GM21717 (cell line): ENCODE data around the gene PPM1F.
"Not testable (repeated sequence)": the region's sequence is repeated elsewhere in the genome, so short reads cannot be mapped to it uniquely, and the experiment has no call there.

Experiments
- ATAC-seq: cut with Tn5 transposase; IDR thresholded peaks from one replicate; pipeline ENCODE4 v1.9.1; 2021; ENCODE audit warnings: mild to moderate bottlenecking, moderate library complexity; ENCODE audit not compliant: unreplicated experiment

PPM1F gene

DNA sequence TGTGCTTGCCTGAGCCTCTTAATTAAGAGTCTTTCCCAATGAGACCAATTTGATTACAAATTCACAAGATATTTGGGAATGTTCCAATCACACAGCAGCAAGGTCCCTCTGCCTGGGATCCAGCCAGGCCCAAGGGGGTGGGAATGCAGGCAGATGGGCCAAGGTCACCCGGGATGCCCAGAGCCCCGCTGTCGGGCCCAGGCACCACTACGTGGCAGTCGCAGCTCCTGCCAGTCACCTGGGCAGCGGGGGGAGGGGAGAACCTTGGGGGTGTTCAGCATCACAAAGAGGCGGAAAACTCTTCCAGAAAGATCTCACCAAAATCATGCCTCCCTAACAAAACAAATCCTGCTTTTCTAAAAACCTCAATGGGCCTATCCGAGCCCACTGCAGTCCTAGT, 30.9 kb downstream of the PPM1F start:
- ATAC-seq, result no peak

DNA sequence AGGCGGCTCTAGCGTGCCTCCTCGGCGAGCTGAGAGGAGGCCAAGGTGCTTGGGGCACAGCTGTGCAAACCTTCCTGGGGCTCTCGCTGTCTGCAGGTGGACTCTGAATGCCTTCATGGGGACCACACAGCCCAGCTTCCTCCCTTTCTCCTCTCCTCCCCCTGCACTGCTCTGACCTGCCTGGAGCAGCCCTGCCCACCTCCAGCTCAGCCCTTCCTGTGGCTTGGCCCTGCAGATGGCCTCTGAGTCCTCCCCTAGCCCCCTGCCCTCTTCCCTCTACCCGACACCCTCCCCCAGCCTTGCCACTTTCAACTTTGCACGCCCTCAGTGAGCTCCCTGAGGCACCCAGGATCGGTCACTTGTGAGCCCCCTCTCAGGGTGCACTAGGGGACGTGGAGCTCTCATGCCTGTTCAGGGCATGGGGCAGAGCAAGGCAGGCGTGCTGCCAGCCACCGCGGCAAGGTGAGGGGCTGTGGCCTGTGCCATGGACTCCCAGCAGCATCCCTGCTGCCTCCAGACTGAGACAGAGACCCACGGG, 31.4 kb downstream of the PPM1F start:
- ATAC-seq, result no peak

- no peak for ATAC-seq
Measured at GRCh38 chr22:21920341-21921183, 32.1 kb downstream of the PPM1F start.

- ATAC-seq, result no peak
Measured at GRCh38 chr22:21919526-21920307, 32.9 kb downstream of the PPM1F start.

- no peak for ATAC-seq
Measured at GRCh38 chr22:21918466-21919185, 34.0 kb downstream of the PPM1F start.

DNA sequence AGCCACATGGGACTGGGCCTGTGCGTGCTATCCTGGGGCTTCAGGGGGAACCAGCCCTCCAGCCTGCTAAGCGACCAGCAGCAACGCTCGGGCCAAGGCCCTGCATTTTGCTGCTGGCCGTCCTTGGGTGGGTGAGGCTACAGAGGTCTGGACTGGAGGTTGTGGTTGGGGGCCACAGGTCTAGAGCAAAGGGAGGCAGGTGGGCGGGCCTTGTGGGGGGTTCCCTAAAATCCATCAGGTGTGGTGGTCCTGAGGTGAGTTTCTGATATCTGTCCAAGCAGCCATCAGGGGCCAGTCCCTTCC, 34.7 kb downstream of the PPM1F start:
- ATAC-seq, result no peak

- ATAC-seq, result no peak
Measured at GRCh38 chr22:21917181-21917958, 35.3 kb downstream of the PPM1F start.

GRCh38 chr22:21916309-21916918, 36.2 kb downstream of the PPM1F start:
- no peak for ATAC-seq

- ATAC-seq, result no peak
Measured at GRCh38 chr22:21915624-21916308, 36.9 kb downstream of the PPM1F start.

DNA sequence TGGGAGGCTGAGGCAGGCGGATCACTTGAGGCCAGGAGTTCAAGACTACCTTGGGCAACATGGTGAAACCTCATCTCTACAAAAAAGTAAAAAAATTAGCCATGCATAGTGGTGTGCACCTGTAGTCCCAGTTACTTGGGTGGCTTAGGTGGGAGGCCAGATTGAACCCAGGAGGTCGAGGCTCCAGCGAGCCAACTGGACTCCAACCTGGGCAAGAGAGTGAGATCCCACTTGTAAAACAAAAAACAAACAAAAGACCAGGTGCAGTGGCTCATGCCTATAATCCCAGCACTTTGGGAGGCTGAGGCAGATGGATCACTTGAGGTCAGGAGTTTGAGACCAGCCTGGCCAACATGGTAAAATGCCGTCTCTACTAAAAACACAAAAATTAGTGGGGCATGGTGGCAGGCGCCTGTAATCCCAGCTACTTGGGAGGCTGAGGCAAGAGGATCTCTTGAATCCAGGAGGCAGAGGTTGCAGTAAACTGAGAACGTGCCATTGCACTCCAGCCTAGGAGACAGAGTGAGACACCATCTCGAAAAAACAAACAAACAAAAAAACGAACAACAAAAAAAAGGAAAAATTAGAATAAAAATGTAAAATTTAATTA, 38.5 kb downstream of the PPM1F start:
- not testable (repeated sequence) for ATAC-seq

- ATAC-seq, result not testable (repeated sequence)
Measured at GRCh38 chr22:21910367-21910766, 42.3 kb downstream of the PPM1F start.

DNA sequence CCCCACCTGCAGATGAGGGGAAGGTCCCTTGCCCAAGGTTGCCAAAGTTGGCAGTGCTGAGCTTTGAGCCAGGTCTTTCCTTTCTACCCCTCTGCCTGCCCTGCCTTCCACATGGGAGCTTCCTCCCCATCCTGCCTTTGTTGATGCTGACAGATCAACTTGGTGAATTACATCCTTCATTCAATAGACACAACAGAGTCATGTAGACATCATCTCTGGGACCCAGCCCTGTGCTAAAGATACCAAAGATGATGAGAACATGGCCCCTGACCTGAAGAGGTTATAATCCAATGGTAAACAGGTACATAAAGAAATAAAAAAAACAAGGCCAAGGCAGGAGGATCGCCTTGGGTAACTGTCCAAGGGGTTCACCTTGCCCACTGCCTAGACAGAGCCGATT, 42.8 kb downstream of the PPM1F start:
- ATAC-seq, result no peak

GRCh38 chr22:21907638-21908522, 44.8 kb downstream of the PPM1F start:
- no peak for ATAC-seq

- ATAC-seq, result not testable (repeated sequence)
Measured at GRCh38 chr22:21905234-21905633, 47.4 kb downstream of the PPM1F start.

DNA sequence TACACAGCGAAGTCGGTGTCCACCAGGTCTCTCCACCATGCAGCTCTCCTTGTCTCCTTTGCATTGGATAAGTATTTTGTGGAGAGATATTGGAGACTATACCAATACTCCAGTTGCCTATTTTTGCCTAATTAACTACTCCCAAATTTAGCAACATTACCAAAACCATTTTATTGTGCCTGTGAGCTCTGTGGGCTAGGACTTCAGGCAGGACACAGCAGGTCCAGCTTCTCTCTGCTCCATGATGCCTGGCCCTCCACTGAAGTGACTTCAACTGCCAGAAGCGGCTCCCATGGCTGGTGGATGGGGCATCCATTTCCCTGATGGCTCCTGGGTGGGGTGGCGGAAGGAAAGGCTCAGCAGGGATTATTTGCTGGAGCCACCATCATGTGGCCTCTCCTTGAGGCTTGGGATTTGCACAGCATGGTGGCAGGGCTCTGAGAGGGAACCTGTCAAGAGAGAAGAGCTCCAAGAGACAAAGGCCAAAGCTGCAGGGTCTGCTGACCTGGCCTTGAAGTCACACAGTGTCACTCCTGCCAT, 48.3 kb downstream of the PPM1F start:
- ATAC-seq, result no peak

- ATAC-seq, result no peak
Measured at GRCh38 chr22:21903283-21903682, 49.4 kb downstream of the PPM1F start.

- ATAC-seq, result no peak
Measured at GRCh38 chr22:21902296-21903087, 50.2 kb downstream of the PPM1F start.
